Natural killer cell (primary cell): ENCODE results near the gene PPL. TPM values are rescaled to one million over a fixed set of nuclear protein-coding genes. Genes with fewer than 3 reads are reported as not detected.
A peak's percentile ranks its signal among the peaks of the same experiment; 100 is the strongest.

Source experiments
- ATAC-seq, 3 donors: fragments of 150-1000 bp in 2 of 3; fragments of 200-7000 bp in 1 of 3; cut with Tn5 transposase; 1 replicate in 1 of 3; 2 replicates in 2 of 3; pipeline ENCODE4 v1.10.0; 2021; ENCODE audit warnings: mild to moderate bottlenecking in 2 of 3, moderate library complexity in 2 of 3
- DNase-seq, 2 donors: peaks; one replicate each; pipeline versions ENCODE4 v3.0.0 to v3.0.0-alpha.2; 2013 to 2021; ENCODE audit warnings: mixed read lengths in 1 of 2
- H3K27ac ChIP-seq: one replicate; pipeline ENCODE4 v1.5.1; 2013; ENCODE audit warnings: mild to moderate bottlenecking, low read length
- H3K27me3 ChIP-seq: one replicate; pipeline ENCODE4 v1.6.1; 2013; ENCODE audit warnings: low read length; ENCODE audit not compliant: control insufficient read depth, insufficient read depth
- H3K36me3 ChIP-seq: one replicate; pipeline ENCODE4 v1.6.1; 2013; ENCODE audit warnings: low read length; ENCODE audit not compliant: control insufficient read depth, insufficient read depth
- H3K4me1 ChIP-seq: one replicate; pipeline ENCODE4 v1.6.1; 2013; ENCODE audit warnings: low read length; ENCODE audit not compliant: control insufficient read depth, insufficient read depth
- H3K4me3 ChIP-seq: one replicate; pipeline ENCODE4 v1.5.1; 2013; ENCODE audit warnings: low read length
- H3K9me3 ChIP-seq: one replicate; pipeline ENCODE4 v1.6.1; 2013; ENCODE audit warnings: low read length; ENCODE audit not compliant: control insufficient read depth, insufficient read depth
- H3K27ac Mint-ChIP-seq, 2 donors: one replicate each; pipeline ENCODE4 v1.8.0; 2022; ENCODE audit warnings: mild to moderate bottlenecking in 2 of 2, mixed read lengths in 2 of 2, moderate library complexity in 1 of 2
- H3K27me3 Mint-ChIP-seq, 2 donors: one replicate each; pipeline ENCODE4 v1.8.0; 2022; ENCODE audit warnings: low read depth in 2 of 2, mixed read lengths in 2 of 2
- H3K36me3 Mint-ChIP-seq: one replicate; pipeline ENCODE4 v1.8.0; 2022; ENCODE audit warnings: mixed read lengths
- H3K4me1 Mint-ChIP-seq, 2 donors: one replicate each; pipeline ENCODE4 v1.8.0; 2022; ENCODE audit warnings: mixed read lengths in 2 of 2
- H3K4me3 Mint-ChIP-seq: one replicate; pipeline ENCODE4 v1.8.0; 2022; ENCODE audit warnings: mild to moderate bottlenecking, moderate library complexity, mixed read lengths
- H3K9me3 Mint-ChIP-seq, 2 donors: one replicate each; pipeline ENCODE4 v1.8.0; 2022; ENCODE audit warnings: mixed read lengths in 2 of 2
- WGBS: methylation state at CpG from one replicate; pipeline ENCODE4 v1.1.7; 2013; ENCODE audit warnings: missing lambda C conversion rate; ENCODE audit not compliant: insufficient coverage; 5-methylcytosine and 5-hydroxymethylcytosine counted together
- intact Hi-C: fragments of 100-400 bp; cut with micrococcal nuclease; formaldehyde crosslinking; loops from one replicate; pipeline ENCODE4 v1.14.2; 2022
- total RNA-seq, 4 donors: library from RNA; stranded (reverse); fragments of 120-200 nt in 1 of 4; gene quantifications; one replicate each; pipeline versions ENCODE4 v1.2.3 to v1.2.4, GENCODE V29; 2013 to 2022
- TF ChIP-seq, protein P1 (sequence below): fragments of 200-600 bp; IDR thresholded peaks from one replicate; pipeline ENCODE4 v1.8.0; 2022; ENCODE audit warnings: antibody characterized with exemption

Gene PPL
- total RNA-seq, 3 donors from 2014 or later (not counting 1 experiment from before 2014, with no cell fraction given) = not detected

DNA sequence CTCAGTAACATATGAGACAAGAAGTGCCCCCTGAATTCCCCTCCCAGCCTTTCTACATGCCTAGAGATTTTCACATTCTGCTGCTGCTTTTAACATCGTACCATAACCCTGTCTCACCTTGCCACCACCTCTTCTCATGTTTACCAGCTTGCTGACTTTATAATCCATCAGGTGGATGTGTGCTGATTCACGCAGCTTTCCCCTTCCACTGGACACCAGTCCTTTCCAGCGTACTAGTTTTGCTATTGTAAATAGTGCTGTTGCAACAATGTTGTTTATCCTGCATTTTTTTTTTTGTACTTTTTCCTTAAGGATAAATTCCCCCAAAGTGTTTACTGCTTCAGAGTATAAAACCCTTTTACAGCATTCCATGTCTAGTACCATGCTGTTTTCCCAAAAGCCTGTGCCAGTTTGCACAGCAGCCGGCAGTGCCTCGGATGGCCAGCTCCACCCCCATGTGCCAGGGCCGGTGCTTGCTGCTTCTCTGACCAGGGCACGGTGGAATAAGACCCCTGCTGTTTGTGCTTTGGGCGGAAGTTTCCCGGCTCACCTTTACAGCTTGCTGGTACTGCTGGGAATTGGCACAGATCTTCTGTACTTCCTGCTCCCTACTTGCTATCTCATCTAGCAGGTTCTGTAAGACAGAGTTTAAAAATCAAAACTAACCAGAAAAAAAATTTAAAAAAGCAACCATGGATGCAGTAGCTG is 48.4 kb downstream of the PPL start:
- Histone ChIP-seq H3K9me3 (no peaks in the 10 kb centered on the region), H3K36me3 (peaks cover 24% of the 10 kb centered on the region), H3K4me3 (no peak overlapping the region), H3K27me3 (no peaks in the 10 kb centered on the region), H3K4me1 (no peaks in the 10 kb centered on the region), H3K27ac (no peak overlapping the region)
- TF ChIP-seq, protein P1, sequence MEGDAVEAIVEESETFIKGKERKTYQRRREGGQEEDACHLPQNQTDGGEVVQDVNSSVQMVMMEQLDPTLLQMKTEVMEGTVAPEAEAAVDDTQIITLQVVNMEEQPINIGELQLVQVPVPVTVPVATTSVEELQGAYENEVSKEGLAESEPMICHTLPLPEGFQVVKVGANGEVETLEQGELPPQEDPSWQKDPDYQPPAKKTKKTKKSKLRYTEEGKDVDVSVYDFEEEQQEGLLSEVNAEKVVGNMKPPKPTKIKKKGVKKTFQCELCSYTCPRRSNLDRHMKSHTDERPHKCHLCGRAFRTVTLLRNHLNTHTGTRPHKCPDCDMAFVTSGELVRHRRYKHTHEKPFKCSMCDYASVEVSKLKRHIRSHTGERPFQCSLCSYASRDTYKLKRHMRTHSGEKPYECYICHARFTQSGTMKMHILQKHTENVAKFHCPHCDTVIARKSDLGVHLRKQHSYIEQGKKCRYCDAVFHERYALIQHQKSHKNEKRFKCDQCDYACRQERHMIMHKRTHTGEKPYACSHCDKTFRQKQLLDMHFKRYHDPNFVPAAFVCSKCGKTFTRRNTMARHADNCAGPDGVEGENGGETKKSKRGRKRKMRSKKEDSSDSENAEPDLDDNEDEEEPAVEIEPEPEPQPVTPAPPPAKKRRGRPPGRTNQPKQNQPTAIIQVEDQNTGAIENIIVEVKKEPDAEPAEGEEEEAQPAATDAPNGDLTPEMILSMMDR = no peak
- Mint-ChIP-seq H3K27me3 (no peaks in the 10 kb centered on the region), H3K4me3 (no peak overlapping the region), H3K36me3 (peaks cover 23% of the 10 kb centered on the region), H3K9me3 (no peaks in the 10 kb centered on the region), H3K4me1 (peaks cover 10 to 18% of the 10 kb centered on the region in 2 donors), H3K27ac (peak overlapping the region; percentile 21 to 71)
- no peak for ATAC-seq
- intact Hi-C loops = no loop called here
- 96% methylated on average over 9 of the region's 9 CpGs for WGBS
- no peak for DNase-seq

DNA sequence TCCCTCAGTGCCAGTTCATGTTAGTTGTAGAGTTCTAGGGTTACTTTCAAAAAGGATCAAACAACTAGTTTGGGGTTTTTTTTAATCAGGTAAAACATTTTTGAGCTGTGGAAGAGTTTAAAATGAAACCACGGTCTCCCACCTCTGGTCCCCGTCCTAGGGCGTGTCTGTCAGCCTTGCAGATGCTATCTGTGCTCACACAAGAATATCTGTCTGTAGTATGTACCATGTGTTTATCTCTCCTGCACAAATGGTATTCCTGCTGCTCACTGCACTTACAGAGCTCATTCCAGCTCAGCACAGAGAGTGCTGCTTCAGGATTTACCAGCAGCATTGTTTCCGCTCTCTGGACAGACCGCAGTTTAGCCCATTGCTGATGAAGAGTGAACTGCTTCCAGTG is 50.8 kb downstream of the PPL start:
- Histone ChIP-seq H3K27me3 (no peaks in the 10 kb centered on the region), H3K4me1 (no peaks in the 10 kb centered on the region), H3K9me3 (no peaks in the 10 kb centered on the region), H3K4me3 (no peak overlapping the region), H3K27ac (no peak overlapping the region), H3K36me3 (peaks cover 40% of the 10 kb centered on the region)
- H3K9me3 Mint-ChIP-seq = no peaks in the 10 kb centered on the region
- H3K27me3 Mint-ChIP-seq = no peaks in the 10 kb centered on the region
- TF ChIP-seq, protein P1 = no peak
- no peak overlapping the region for H3K4me3 Mint-ChIP-seq
- DNase-seq (no peak), ATAC-seq (no peak)
- H3K4me1 Mint-ChIP-seq = peaks cover 10 to 12% of the 10 kb centered on the region in 2 donors
- intact Hi-C loops = no loop called here
- 95% methylated on average over 5 of the region's 5 CpGs for WGBS
- H3K36me3 Mint-ChIP-seq = peaks cover 23% of the 10 kb centered on the region
- H3K27ac Mint-ChIP-seq = peak overlapping the region; percentile 57 to 76

DNA sequence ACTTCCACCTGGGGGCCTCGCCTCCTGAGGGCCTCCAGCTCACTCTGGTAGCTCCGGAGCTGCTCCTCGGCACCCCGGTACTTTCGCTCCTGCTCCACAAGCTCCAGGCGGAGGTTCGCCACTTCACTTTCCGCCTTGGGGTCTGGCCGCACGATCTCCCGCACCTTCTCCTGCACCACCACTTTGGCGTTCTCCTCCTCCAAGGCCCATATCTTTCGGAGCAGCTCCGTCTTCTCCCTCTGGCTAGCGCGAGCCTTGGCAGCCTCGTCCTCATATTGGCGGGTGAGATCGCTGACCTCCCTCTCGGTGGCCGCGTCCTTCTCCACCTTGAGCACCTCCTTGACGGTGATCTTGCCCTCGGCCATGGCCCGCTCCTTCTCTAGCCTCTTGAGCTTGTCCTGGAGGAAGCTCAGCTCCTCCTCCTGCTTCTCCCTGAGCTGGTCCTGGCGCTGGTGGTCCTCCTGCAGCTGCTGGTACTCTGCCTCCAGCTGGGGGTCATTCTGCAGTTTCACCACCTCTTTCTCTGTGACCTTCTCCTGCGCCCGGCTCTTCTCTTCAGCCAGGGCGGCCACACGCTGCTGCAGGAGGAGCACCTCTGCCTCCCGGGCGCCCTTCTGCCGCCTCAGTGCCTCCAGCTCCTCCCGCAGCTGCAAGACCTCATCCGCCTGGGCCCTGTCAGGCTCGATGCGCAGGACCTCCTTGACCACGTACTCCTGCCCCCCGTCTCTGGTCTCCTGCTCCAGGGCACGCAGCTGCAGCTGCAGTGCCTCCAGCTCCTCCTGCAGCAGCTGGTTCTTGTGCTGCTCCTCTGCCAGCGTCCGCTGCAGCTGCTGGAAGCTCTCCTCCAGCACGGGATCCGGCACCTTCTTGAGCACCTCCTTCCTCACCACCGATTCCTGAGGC is 51.7 kb downstream of the PPL start:
- H3K9me3 ChIP-seq = no peaks in the 10 kb centered on the region
- TF ChIP-seq, protein P1 = no peak
- no peak overlapping the region for H3K4me3 Mint-ChIP-seq
- peaks cover 10 to 12% of the 10 kb centered on the region in 2 donors for H3K4me1 Mint-ChIP-seq
- DNase-seq (no peak), ATAC-seq (no peak)
- H3K27me3 ChIP-seq = no peaks in the 10 kb centered on the region
- H3K27me3 Mint-ChIP-seq = no peaks in the 10 kb centered on the region
- no peak overlapping the region for H3K4me3 ChIP-seq
- H3K36me3 ChIP-seq = peaks cover 50% of the 10 kb centered on the region
- H3K27ac ChIP-seq = no peak overlapping the region
- peaks cover 23% of the 10 kb centered on the region for H3K36me3 Mint-ChIP-seq
- WGBS = 97% methylated on average over 45 of the region's 45 CpGs
- H3K9me3 Mint-ChIP-seq = no peaks in the 10 kb centered on the region
- peak overlapping the region; percentile 57 to 76 for H3K27ac Mint-ChIP-seq
- no peaks in the 10 kb centered on the region for H3K4me1 ChIP-seq
- intact Hi-C loops = no loop called here
